VCaP (cell line): ENCODE results near the gene AGO3.

Experiments used
- H3K27ac ChIP-seq: fragments of 450-650 bp; 2 replicates; pipeline ENCODE4 v1.5.1; 2017
- CTCF ChIP-seq: fragments of 450-650 bp; conservative IDR thresholded peaks from 2 replicates; pipeline ENCODE4 v1.5.1; 2017; ENCODE audit warnings: mild to moderate bottlenecking, moderate library complexity

Gene AGO3

GRCh38 chr1:36109041-36109679 lies 178.3 kb downstream of the AGO3 start:
- no peak overlapping the region for H3K27ac ChIP-seq
- TF ChIP-seq CTCF: no peak

GRCh38 chr1:36111151-36111550 lies 180.2 kb downstream of the AGO3 start:
- TF ChIP-seq CTCF: no peak
- H3K27ac ChIP-seq: no peak overlapping the region

- TF ChIP-seq CTCF: no peak
- H3K27ac ChIP-seq: no peak overlapping the region
Measured at GRCh38 chr1:36112823-36113222, 181.9 kb downstream of the AGO3 start.

- no peak for TF ChIP-seq CTCF
- H3K27ac ChIP-seq: no peak overlapping the region
Measured at GRCh38 chr1:36114371-36114770, 183.5 kb downstream of the AGO3 start.

- no peak overlapping the region for H3K27ac ChIP-seq
- no peak for TF ChIP-seq CTCF
Measured at GRCh38 chr1:36115200-36115669, 184.3 kb downstream of the AGO3 start.

- no peak for TF ChIP-seq CTCF
- no peak overlapping the region for H3K27ac ChIP-seq
Measured at GRCh38 chr1:36115931-36116330, 185.0 kb downstream of the AGO3 start.

GRCh38 chr1:36116901-36117300 lies 186.0 kb downstream of the AGO3 start:
- TF ChIP-seq CTCF: no peak
- no peak overlapping the region for H3K27ac ChIP-seq
